Adipose tissue (tissue), 3 donors: ENCODE data around the gene CA14. TPM values are rescaled to one million over a fixed set of nuclear protein-coding genes. Genes with fewer than 3 reads are reported as not detected.

Experiments
- H3K27ac ChIP-seq: one replicate; pipeline ENCODE4 v1.5.1; 2013; ENCODE audit warnings: low read depth, low read length
- WGBS, 3 donors: extraction: QIAGEN DNeasy Blood & Tissue Kit; methylation state at CpG; one replicate each; pipeline ENCODE4 v1.1.7; 2013; 5-methylcytosine and 5-hydroxymethylcytosine counted together
- polyA plus RNA-seq, 3 donors: library from polyadenylated mRNA; stranded (reverse); fragments of 200-250 nt; gene quantifications; one replicate each; pipeline ENCODE4 v1.2.3, GENCODE V29; 2013
- donor health status: healthy with polysubstance abuse.
- donor health status: Bipolar disorder and iron deficiency.
- donor health status: healthy.

Gene CA14
- polyA plus RNA-seq, 3 donors: 0.03 TPM; not detected in 2

GRCh38 chr1:150309758-150310508 is 52.4 kb downstream of the CA14 start:
- no peak overlapping the region for H3K27ac ChIP-seq
- WGBS, 3 donors: 74 to 87% (median 79%) methylated on average over 10 of the region's 10 CpGs

- WGBS, 3 donors: 90 to 94% (median 93%) methylated on average over 2 of the region's 2 CpGs
- no peak overlapping the region for H3K27ac ChIP-seq
Measured at GRCh38 chr1:150311762-150312161, 54.2 kb downstream of the CA14 start.

Other genes with a start within 250 kb of the CA14 start
- gene OTUD7B, start 247.0 kb upstream of the CA14 start, polyA plus RNA-seq: 1 to 10 TPM; 2.4 to 8.2 (median 7.5) TPM
- 10 to 100 TPM in 2 of 3 donors, 1 to 10 TPM in 1; 9.6 to 22.4 (median 21.3) TPM for gene VPS45, start 190.0 kb upstream of the CA14 start, polyA plus RNA-seq
- 10 to 100 TPM in 2 of 3 donors, 1 to 10 TPM in 1; 4.1 to 39.6 (median 29.4) TPM for gene PLEKHO1, start 107.9 kb upstream of the CA14 start, polyA plus RNA-seq
- gene ANP32E, start 21.7 kb upstream of the CA14 start, polyA plus RNA-seq: 10 to 100 TPM in 2 of 3 donors, 1 to 10 TPM in 1; 6.0 to 33.2 (median 12.9) TPM
- gene APH1A, start 11.2 kb downstream of the CA14 start, polyA plus RNA-seq: 100 to 1,000 TPM in 2 of 3 donors, 10 to 100 TPM in 1; 81.4 to 126 (median 106) TPM
- 10 to 100 TPM in 2 of 3 donors, 1 to 10 TPM in 1; 2.2 to 50.5 (median 17.8) TPM for gene C1orf54, start 15.0 kb downstream of the CA14 start, polyA plus RNA-seq
- gene CIART, start 24.8 kb downstream of the CA14 start, polyA plus RNA-seq: 1 to 10 TPM; 1.8 to 2.2 (median 1.8) TPM
- 10 to 100 TPM; 33.0 to 93.9 (median 56.9) TPM for gene MRPS21, start 36.1 kb downstream of the CA14 start, polyA plus RNA-seq
- 10 to 100 TPM; 22.0 to 35.8 (median 31.5) TPM for gene PRPF3, start 63.8 kb downstream of the CA14 start, polyA plus RNA-seq
- 1 to 10 TPM; 6.7 to 8.7 (median 8.2) TPM for gene RPRD2, start 106.4 kb downstream of the CA14 start, polyA plus RNA-seq
- gene TARS2, start 229.6 kb downstream of the CA14 start, polyA plus RNA-seq: 10 to 100 TPM in 2 of 3 donors, 1 to 10 TPM in 1; 8.9 to 16.9 (median 10.5) TPM